GM18870 (cell line): ENCODE data around the gene HUWE1.
A peak's percentile ranks its signal among the peaks of the same experiment; 100 is the strongest.

ENCODE experiments used
- ATAC-seq: cut with Tn5 transposase; IDR thresholded peaks from one replicate; pipeline ENCODE4 v1.9.1; 2021; ENCODE audit warnings: moderate library complexity; ENCODE audit not compliant: unreplicated experiment

HUWE1 gene

GRCh38 chrX:53694642-53695041 is 8.1 kb upstream of the HUWE1 start:
- ATAC-seq: no peak

- no peak for ATAC-seq
These were observed 1.8 kb upstream of the HUWE1 start for GRCh38 chrX:53688300-53688699.

GRCh38 chrX:53685711-53686110 is 808 bp downstream of the HUWE1 start:
- no peak for ATAC-seq

GRCh38 chrX:53684415-53685192 is 1.9 kb downstream of the HUWE1 start:
- ATAC-seq: no peak

GRCh38 chrX:53683556-53684414 is 2.7 kb downstream of the HUWE1 start:
- ATAC-seq: peak; percentile 81

GRCh38 chrX:53682885-53683555 is 3.5 kb downstream of the HUWE1 start:
- no peak for ATAC-seq

- ATAC-seq: no peak
These were observed 4.9 kb downstream of the HUWE1 start for GRCh38 chrX:53681661-53682060.

- ATAC-seq: no peak
These were observed 7.9 kb downstream of the HUWE1 start for GRCh38 chrX:53678667-53679066.

GRCh38 chrX:53677286-53677685 is 9.2 kb downstream of the HUWE1 start:
- ATAC-seq: no peak

- ATAC-seq: no peak
These were observed 11.9 kb downstream of the HUWE1 start for GRCh38 chrX:53674581-53674980.

GRCh38 chrX:53669258-53669657 is 17.3 kb downstream of the HUWE1 start:
- ATAC-seq: no peak

- no peak for ATAC-seq
These were observed 20.3 kb downstream of the HUWE1 start for GRCh38 chrX:53666171-53666570.

GRCh38 chrX:53660004-53660403 is 26.5 kb downstream of the HUWE1 start:
- ATAC-seq: no peak

- no peak for ATAC-seq
These were observed 27.5 kb downstream of the HUWE1 start for GRCh38 chrX:53659039-53659438.

GRCh38 chrX:53656845-53657244 is 29.7 kb downstream of the HUWE1 start:
- no peak for ATAC-seq

- ATAC-seq: no peak
These were observed 32.1 kb downstream of the HUWE1 start for GRCh38 chrX:53654376-53654775.

GRCh38 chrX:53644751-53645150 is 41.8 kb downstream of the HUWE1 start:
- ATAC-seq: no peak

- ATAC-seq: no peak
These were observed 44.2 kb downstream of the HUWE1 start for GRCh38 chrX:53642337-53642736.

- ATAC-seq: no peak
These were observed 47.3 kb downstream of the HUWE1 start for GRCh38 chrX:53639257-53639656.

GRCh38 chrX:53637479-53637878 is 49.0 kb downstream of the HUWE1 start:
- ATAC-seq: no peak

GRCh38 chrX:53631156-53631555 is 55.4 kb downstream of the HUWE1 start:
- ATAC-seq: no peak

GRCh38 chrX:53630261-53630660 is 56.3 kb downstream of the HUWE1 start:
- ATAC-seq: no peak
